ENCODE measurements around the gene ST8SIA5.

ST8SIA5 gene

DNA sequence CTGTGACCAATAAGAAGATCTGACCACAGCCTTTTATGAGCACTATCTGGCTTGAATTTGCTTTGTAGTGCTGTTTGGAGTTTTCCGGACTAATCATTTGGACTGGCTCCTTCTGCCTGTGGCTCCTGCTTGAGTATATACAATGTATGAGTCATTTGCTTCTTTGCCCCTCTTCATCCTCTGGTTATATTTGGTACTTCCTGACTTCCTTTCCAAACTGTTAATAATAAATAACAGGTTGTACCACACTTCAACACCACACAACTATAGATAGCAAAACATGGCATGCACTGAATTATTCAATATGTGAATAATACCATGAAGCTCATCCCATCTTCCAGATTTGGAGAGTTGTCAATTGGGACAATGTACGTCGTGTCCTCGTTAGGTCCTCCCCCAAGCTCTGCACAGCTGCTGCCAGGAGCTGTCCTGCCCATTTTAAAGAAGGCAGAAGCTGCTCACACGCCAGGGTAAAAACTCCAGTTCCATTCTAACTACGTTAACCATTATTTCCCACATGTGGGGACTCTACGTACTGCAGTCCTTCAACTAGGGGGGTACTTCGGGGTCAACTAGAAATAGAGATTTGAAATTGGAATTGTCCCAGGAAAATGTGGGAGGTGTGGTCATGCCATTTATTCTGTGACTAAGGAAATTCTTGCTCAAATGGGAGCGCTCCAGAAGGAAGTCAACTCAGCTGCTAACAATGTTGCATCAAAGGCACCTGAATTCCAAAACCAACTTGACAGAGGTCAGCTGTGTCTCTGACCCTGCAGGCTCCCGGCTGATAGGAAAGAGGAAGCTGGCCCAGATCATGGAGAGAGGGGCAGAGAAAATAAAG is 38.1 kb downstream of the ST8SIA5 start:
- no peak for DNase-seq (ENCODE audit: low read depth, low spot score)
- H3K4me3 ChIP-seq (ENCODE audit: low read length) = no peak overlapping the region

DNA sequence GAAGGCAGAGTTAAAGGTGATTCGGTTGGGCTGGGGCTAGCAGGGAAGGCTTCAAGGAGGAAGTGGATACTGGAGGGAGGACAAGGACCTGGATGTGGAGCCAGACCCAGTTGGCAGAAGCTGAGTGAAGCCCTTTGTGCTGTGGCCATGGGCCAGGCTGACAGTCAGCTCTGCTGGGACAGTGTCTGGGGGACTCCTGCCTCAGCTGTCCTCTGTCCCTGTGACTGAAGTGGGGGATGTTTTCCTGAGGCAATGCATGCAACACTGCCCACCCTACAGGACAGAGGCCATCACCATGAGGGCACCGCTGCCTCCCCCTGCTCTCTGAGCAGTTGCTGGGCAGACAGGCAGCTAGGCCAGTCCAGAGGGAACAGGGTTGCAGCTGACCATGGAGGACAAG is 40.0 kb downstream of the ST8SIA5 start:
- no peak for DNase-seq (ENCODE audit: low read depth, low spot score)

DNA sequence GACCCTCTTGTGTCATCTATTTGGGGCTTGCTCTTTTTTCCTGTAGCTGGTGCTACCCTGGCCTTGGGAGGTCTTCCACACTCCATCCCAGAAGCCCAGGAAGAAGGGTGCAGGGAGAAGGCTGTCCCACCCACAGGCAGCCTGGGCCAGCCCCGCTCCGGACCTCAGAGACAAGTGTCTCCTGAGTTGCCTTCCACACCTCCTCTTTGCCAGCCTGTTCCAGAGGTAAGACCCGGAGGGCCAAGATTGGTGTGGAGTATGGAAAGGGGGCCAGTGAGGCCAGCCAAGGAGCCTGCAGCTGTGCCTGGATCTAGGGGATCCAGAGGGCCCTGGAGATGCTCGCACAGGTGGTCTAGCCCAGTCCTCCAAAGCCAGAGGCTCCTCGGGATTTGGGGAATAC is 40.5 kb downstream of the ST8SIA5 start:
- H3K4me3 ChIP-seq (ENCODE audit: low read length) = no peak overlapping the region
- no peak for DNase-seq (ENCODE audit: low read depth, low spot score)

More for the DNA sequence above, 40.0 kb downstream of the ST8SIA5 start:
- no peak overlapping the region for H3K4me3 ChIP-seq (ENCODE audit: low read length)

DNA sequence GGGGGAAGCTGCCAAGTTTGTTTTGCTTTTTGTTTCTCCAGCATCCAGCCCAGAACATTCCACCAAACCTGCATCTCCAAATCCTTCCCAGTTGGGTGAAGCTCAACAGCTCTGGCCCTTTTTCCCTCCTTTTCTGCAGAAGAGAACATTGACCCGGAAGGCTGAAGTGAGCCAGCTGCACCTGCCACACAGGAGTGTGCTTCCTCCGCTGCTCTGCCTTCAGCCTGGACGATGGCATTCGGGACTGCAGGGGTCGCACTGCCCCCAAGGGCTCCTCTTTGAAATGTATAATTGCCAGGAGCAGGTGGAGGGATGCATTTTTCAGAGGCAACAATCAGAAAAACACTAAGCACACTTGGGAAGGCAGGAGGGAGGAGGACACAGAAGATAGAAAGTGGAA is 41.8 kb downstream of the ST8SIA5 start:
- no peak overlapping the region for H3K4me3 ChIP-seq (ENCODE audit: low read length)
- DNase-seq (ENCODE audit: low read depth, low spot score) = no peak

DNA sequence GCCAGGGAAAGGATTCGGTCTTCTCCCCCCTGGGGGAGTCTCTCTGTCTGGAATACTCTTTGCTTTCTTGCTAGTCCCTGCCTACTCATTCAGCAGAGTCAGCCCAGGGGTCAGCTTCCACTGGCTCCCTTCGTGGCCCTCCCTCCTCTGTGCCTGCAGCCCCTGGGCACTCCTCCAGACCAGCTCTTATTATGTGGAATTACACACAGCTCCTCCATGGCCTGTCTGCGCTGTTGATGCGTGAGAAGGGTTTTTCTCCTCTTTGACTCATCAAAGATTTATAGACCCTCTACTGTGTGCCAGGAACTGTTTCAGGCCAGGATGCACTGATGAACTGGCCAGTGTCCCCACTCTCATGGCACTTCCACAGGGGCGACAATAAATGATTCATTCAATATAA is 44.4 kb downstream of the ST8SIA5 start:
- no peak overlapping the region for H3K4me3 ChIP-seq (ENCODE audit: low read length)
- no peak for DNase-seq (ENCODE audit: low read depth, low spot score)

DNA sequence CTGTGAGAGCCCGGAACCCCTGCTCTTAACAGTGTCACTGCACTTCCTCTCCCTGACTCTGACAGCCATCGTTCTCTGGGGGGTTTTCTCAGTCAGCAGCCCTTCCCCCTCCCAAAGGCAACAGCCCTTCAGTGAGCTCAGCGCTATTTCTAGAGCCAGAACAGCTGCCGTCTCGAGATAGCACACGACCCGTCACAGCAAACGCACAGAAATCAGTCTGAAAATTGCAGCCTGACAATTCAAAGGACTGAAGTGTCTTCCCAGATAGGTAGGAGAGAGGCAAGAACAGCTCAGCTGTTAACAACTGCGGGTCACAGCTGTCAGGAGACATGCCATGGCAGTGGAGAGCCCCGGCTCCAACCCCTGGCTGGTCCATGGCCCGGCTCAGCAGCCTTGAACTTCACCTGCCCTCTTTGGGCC is 45.4 kb downstream of the ST8SIA5 start:
- no peak overlapping the region for H3K4me3 ChIP-seq (ENCODE audit: low read length)
- DNase-seq (ENCODE audit: low read depth, low spot score) = peak; percentile 9

DNA sequence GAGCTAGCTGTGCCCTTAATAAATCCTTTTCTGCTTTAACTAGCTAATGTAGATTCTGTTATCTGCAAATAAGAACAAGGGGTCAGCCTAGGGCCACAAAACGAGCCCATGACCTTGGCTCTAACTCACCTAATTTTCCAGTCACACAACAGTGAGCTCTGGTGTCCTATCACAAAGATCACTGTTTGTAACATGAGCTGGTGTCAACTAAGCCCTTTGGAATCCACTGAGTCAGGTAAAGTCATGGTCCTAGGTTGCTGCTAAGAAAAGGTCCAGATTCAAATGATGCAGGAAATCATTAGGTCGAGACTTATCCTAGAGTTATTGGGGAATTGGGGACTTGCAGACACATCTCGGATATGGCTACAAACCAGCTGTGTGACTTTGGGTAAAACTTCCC is 49.9 kb downstream of the ST8SIA5 start:
- DNase-seq (ENCODE audit: low read depth, low spot score) = no peak
- no peak overlapping the region for H3K4me3 ChIP-seq (ENCODE audit: low read length)

DNA sequence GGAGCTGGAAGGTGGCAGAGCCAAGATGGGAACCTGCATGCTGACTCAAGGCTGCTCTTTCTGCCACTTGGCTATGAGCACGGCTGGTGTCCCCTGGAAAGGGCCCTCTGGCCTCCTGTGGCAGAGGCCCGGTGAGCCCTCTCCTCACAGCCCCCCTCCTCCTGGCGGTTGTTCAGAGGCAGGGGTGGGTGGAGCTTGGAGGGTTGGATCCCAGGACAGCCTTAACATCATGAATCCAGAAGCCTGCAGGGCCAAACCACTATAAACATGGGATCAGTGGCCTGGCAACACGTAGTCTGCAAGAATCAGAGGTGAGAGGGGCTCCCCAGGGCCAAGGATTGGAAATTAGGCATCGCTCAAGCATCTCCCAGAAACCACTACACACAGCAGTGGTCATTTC is 51.3 kb downstream of the ST8SIA5 start:
- H3K4me3 ChIP-seq (ENCODE audit: low read length) = no peak overlapping the region
- no peak for DNase-seq (ENCODE audit: low read depth, low spot score)

DNA sequence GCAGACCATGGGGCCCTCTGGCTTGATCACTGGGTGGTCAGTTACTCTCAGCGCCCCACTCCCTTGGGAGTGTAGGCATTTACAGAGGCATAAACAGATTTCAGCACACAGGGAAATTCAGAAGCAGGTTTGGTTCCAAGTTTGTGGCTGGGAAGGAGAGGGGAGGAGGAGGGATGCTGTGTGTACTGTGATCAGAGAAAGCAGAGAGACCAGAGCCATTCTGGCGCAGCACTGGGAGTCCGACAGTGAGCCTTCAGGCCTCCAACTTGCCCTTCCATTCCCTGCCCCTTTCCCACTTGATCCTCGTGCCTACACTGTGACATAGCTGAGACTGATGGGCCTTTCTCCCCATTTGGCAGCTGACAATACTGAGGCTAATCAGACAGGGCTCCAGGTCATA is 52.0 kb downstream of the ST8SIA5 start:
- H3K4me3 ChIP-seq (ENCODE audit: low read length) = no peak overlapping the region
- no peak for DNase-seq (ENCODE audit: low read depth, low spot score)

DNA sequence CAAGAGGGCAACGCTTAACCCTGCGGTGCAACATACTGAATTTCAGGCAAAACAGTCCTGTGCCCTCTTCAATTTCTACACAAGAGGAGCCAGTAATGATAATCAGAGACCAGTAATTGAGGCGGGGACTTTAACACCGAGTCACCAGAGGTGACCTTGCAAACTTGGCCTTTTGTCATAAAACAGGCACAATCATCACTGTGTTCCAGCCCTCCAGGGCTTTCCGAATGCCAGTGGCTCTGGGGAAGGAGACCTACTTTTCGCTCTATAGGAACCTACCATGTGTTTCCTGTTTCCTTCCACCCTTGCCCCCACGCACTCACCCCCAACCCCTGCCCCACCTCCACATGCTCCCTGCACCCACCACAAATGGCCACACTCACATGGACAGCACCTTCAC is 52.7 kb downstream of the ST8SIA5 start:
- no peak for DNase-seq (ENCODE audit: low read depth, low spot score)
- H3K4me3 ChIP-seq (ENCODE audit: low read length) = no peak overlapping the region

DNA sequence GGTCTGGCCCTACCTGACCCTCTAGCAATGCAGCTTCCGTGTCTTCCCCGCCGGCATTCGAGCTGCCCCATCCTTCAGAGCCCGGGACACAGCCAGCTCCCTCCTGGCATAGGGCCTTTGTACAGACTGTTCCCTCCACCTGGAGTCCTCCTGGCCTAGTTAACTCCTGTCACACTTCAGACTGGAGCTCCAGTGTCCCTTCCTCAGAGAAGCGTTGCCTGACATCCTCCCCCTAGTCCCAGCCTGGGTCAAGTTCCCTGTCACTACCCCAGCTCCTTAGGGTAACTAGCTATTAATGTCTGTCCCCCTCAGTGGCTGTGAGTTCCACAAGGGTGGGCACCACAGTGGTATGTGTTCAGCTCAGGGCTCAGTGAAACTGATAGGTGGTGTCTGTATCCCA is 54.4 kb downstream of the ST8SIA5 start:
- H3K4me3 ChIP-seq (ENCODE audit: low read length) = no peak overlapping the region
- DNase-seq (ENCODE audit: low read depth, low spot score) = no peak

DNA sequence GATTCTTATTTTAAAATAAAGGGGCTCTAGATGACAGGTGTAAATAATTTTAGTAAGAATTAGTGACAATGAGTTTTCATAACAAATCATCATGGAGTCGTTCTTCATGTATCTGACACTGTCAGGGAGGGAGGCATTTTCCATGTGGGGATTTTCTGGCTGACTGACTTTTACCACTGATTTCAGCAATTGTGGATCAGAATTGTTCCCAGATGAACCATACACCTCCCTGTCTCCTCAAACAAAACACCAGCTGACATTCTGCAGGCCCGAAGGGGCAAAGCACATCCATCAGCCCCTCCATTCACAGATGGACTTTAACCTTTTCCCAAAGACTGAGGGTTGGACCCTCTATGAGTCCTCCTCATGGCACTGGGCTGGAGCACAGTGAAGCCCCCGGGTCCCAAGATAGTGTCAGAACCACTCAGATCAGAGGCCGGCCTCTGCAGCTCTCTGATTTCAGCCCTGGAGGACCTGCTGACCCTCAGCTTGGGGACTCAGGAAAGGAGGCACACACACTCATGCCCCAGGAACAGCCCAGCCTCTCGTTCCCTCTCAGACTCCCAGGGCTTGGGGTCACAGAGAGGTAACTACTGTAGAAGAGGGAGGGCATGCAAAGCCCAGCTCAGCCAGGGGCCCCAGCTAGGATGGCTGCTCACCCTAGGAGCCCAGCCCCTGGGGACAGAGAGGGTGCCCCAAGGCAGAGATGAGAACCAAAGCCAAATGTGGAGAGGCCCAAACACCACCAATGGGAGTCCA is 56.6 kb downstream of the ST8SIA5 start:
- no peak overlapping the region for H3K4me3 ChIP-seq (ENCODE audit: low read length)
- DNase-seq (ENCODE audit: low read depth, low spot score) = no peak

DNA sequence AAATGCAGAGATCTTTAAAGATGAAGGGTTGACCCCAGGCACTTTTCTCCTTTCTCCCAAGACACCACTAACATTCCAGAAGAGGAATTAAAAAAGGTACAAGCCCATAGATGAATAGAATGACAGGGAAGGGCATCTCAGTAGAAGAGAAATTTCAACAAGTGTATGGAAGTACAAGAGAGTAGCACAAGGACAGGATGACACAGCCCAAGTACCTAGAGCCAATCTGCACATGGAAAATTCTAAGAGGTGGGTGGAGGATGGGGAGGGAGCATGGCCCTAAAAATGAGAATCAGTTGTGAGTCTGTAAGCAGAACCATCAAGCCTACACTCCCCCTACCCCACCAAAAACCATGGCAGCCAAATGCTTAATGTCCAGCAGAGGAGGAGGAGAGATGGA is 60.2 kb downstream of the ST8SIA5 start:
- no peak overlapping the region for H3K4me3 ChIP-seq (ENCODE audit: low read length)
- no peak for DNase-seq (ENCODE audit: low read depth, low spot score)

DNA sequence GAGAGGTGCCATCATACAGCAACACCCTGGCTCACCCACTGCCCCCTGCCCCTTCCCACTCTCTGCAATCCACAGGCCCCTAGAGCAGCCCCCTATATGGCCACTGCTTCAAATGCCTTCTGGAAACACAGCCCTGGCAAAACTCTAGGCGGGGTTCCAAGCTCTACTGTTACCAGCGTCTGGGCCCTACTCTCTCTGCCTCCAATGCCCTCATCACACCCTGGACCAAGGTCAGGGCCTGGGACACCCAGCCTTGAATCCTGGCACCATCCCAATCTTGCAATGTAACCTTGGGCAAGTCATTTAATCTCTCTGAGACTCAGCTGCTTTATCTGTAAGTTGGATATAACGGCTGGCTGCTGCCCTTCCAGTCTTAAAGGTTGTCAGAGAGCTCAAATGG is 60.6 kb downstream of the ST8SIA5 start:
- DNase-seq (ENCODE audit: low read depth, low spot score) = no peak
- no peak overlapping the region for H3K4me3 ChIP-seq (ENCODE audit: low read length)

DNA sequence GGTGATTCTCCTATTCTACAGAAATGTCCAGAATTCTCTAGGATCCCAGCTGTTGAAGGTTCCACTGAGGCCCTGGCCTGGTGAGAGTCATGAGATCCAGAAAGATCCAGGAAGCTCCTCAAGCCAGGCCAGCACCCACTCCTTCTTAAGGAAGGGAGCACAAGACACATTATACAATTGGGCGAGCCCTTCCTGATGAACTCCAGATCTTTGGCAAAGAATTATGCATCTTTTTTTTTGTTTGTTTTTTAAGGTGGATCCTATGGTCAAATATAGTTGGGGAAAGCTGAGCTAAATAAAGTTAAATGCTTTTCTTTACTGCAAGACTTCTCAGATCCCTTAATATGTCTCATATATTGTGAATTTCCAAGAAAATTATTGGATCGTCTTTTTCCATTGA is 62.9 kb downstream of the ST8SIA5 start:
- DNase-seq (ENCODE audit: low read depth, low spot score) = no peak
- no peak overlapping the region for H3K4me3 ChIP-seq (ENCODE audit: low read length)

DNA sequence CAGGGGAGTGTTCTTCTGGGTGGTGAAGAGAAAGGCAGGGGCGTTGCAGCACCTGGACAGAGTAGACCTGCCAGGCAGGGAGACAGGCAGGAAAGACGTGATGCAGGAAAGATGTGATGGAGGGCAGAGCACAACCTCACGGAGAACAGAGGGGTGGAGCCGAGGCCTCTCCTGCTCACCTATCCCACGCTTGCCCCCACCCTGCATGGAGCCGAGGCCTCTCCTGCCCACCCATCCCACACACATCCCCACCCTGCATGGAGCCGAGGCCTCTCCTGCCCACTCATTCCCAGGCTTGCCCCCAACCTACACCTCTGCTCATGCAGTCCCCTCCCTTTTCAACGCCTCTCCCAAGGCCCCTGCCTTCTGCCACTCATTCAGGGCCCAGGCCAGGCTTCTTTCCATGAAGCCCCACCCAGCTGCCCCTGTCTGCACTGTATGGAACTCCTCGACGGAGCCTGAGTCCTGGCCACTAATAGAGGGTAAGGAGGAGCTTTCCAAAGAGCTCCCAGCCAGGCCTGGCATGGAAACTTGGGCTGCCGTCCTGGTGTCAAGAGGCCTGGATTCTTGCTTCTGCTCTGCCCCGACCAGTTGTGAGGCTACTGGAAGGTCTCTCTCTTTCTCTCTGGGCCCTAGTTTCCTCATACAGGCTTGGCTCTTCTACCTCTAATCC is 67.9 kb downstream of the ST8SIA5 start:
- no peak overlapping the region for H3K4me3 ChIP-seq (ENCODE audit: low read length)
- DNase-seq (ENCODE audit: low read depth, low spot score) = no peak

DNA sequence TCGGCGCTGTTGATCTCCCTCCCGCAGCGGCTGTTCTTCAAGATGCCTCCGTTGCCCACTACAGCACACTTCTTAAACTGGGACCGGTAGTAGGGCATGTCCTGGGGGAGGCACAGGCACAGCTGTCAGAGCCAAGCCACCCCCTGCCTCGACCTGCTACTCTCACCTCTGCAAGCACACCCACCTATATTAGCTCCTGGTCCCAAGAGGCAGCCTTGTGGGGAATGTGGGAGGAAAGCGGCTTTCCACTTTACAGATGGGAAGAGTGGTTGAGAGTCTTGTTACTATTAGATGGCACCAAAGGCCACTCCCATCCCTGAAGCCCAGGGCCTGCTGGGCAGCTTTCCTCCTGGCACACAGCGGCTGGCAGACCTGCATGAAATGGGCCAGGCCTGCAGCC is 70.7 kb downstream of the ST8SIA5 start:
- no peak for DNase-seq (ENCODE audit: low read depth, low spot score)
- H3K4me3 ChIP-seq (ENCODE audit: low read length) = no peak overlapping the region

DNA sequence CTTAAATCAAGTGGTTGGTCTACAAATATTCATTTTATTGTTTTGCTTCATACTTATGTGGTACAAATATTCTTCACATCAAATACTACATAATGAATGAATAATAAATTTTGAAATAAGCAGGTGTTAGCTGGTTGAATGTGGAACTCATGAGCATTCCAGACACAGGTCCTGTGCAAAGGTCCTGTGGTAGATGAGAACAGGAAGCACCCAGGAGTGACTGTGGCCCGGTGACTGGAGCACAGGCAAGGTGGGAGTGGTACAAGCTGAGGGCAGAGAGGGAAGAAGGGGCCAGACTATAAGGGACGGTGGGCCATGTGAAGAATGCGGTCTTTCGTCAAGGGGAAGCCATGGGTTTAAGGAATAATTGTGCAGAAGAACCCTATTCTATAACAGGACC is 73.6 kb downstream of the ST8SIA5 start:
- no peak overlapping the region for H3K4me3 ChIP-seq (ENCODE audit: low read length)
- DNase-seq (ENCODE audit: low read depth, low spot score) = no peak

DNA sequence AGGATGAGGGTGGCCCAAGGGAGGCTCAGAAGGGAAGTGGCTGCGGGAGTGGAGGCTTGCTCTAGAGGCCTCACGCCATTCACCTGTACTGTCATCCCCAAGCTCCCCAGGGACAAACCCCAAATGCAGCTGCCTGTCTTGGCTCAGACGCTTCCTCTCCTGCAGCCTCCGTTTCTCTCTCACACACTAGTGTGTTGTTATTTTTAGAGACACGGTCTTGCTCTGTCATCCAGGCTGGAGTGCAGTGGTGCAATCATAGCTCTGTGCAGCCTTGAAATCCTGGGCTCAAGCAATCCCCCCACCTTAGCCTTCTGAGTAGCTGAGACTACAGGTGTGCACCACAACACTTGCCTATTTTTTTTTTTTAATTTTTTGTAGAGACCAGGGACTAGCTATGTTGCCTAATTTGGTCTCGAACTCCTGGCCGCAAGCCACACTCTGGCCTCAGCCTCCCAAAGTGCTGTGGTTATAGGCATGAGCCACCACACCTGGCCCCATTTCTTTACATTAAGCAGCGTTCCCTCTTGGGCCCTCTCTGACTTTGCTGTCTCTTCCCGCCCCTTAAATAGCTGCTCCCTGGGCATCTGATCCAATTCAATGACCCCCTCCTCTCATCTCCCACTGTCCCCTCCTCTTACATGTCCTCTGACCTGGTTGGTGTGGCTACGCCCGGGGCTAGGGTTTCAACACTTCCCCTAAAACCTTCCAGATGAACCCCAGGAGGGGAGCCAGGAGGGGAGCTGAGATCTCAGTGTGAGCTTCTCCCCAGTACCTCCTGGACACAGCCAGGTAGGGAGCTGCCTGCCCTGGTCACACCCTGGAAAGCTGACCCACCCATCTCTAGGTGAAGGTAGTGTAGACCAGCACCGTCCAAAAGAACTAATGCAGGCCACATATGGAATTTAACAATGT is 75.8 kb downstream of the ST8SIA5 start:
- no peak for DNase-seq (ENCODE audit: low read depth, low spot score)
- H3K4me3 ChIP-seq (ENCODE audit: low read length) = no peak overlapping the region

All from Jurkat, Clone E6-1 (cell line).